Keratinocyte (primary cell): ENCODE data around the gene C12orf42.

Experiments used
- EZH2 ChIP-seq: IDR thresholded peaks from one replicate; pipeline ENCODE4 v1.6.1; 2012; ENCODE audit warnings: inconsistent platforms, mild to moderate bottlenecking, low read length, moderate library complexity
- TF ChIP-seq, protein P1 (sequence below), 3 experiments: IDR thresholded peaks in 1 of 3; conservative IDR thresholded peaks in 1 of 3; optimal IDR thresholded peaks in 1 of 3; 2 replicates in 2 of 3; 3 replicates in 1 of 3; pipeline versions ENCODE3 to v1.5.1; 2011; ENCODE audit warnings: low read length in 3 of 3, mild to moderate bottlenecking in 3 of 3, moderate library complexity in 2 of 3, control low read depth in 1 of 3, inconsistent platforms in 1 of 3; ENCODE audit not compliant: insufficient read depth in 2 of 3; ENCODE audit errors: extremely low read depth in 1 of 3

DNA sequence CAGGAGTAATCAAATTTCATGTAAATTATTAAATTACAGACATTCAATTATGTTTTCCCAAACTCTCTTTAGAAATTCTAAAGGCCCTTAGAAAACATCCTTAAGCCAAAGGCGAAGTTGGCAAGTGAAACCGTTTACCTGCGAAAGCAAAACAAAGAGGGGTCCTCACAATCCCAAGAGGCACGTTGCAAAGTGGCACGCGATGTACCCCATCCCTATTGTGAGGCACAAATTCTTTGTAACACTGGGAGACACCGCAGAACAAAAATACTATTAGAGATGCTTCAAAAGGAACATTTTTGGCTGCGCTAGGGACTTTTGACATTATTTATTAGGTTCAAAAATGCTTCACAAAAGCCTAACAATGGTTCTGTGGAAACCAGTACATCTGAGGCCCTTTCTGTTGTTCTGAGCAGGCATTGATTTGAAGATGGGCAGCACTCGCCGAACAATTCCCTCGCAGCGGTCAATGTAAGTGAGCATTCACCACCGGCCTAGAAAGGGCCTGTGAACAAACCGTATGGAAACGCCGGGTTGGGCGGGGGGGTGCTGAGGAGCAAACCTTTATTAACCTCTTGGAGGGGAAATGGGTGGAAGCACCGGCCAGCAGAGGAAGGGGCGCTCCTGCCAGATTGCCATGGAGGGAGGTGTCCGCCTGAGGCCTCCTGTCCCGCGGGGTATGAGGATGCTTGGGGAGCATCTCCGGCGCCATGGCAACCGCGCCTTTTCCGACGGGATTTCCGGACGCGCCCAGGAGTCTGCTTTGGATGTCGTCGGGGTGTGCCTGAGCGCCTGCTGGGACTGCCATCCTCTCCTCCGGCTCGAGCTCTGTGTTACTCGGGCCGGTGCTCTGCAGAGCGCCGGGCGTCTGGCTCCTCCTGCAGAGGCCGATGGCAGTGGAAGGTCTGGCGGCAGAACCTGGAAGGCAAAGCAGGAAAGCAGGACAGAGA, 193.9 kb downstream of the C12orf42 start:
- TF ChIP-seq, protein P1, sequence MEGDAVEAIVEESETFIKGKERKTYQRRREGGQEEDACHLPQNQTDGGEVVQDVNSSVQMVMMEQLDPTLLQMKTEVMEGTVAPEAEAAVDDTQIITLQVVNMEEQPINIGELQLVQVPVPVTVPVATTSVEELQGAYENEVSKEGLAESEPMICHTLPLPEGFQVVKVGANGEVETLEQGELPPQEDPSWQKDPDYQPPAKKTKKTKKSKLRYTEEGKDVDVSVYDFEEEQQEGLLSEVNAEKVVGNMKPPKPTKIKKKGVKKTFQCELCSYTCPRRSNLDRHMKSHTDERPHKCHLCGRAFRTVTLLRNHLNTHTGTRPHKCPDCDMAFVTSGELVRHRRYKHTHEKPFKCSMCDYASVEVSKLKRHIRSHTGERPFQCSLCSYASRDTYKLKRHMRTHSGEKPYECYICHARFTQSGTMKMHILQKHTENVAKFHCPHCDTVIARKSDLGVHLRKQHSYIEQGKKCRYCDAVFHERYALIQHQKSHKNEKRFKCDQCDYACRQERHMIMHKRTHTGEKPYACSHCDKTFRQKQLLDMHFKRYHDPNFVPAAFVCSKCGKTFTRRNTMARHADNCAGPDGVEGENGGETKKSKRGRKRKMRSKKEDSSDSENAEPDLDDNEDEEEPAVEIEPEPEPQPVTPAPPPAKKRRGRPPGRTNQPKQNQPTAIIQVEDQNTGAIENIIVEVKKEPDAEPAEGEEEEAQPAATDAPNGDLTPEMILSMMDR (optimal IDR thresholded peaks at IDR 0.05 in 1 of 3, IDR thresholded peaks at IDR 0.05 in 1 of 3, conservative IDR thresholded peaks at IDR 0.05 in 1 of 3; ENCODE audit: extremely low read depth in 1 of 3, insufficient read depth in 2 of 3, low read length in 3 of 3), result no peak
- no peak for TF ChIP-seq EZH2
